Panc1 (cell line): ENCODE results near the gene SIL1. TPM values are rescaled to one million over a fixed set of nuclear protein-coding genes. Genes with fewer than 3 reads are reported as not detected.

Source experiments
- ATAC-seq: fragments of 200-7000 bp; cut with Tn5 transposase; 2 replicates; pipeline ENCODE4 v1.9.1; 2020; ENCODE audit warnings: mild to moderate bottlenecking, moderate library complexity
- BruUV-seq: library from RNA; stranded (reverse); fragments of 400-500 nt; replicated peaks from 2 replicates; lab custom pipeline; 2021; lab: Mats Ljungman, UMichigan
- CTCF ChIA-PET: fragments of 300-600 bp; sonication (Branson Sonifier 250); formaldehyde crosslinking; loops from one replicate; lab custom pipeline; 2022; ENCODE audit warnings: antibody characterized with exemption; lab: Charles Lee
- POLR2A ChIA-PET: fragments of 300-600 bp; sonication (Branson Sonifier 250); formaldehyde crosslinking; loops from one replicate; lab custom pipeline; 2022; ENCODE audit warnings: antibody characterized with exemption; lab: Charles Lee
- DNase-seq: peaks from one replicate; pipeline ENCODE4 v3.0.0-alpha.2; 2010; ENCODE audit warnings: low read depth, low spot score
- H3K27ac ChIP-seq: 2 replicates; pipeline ENCODE4 v1.5.1; 2011; ENCODE audit warnings: mild to moderate bottlenecking, low read length, inconsistent platforms
- H3K27me3 ChIP-seq: fragments of 200-500 bp; sonication (Bioruptor generic); 2 replicates; pipeline ENCODE4 v1.6.0; 2014; ENCODE audit warnings: low read length, inconsistent platforms; ENCODE audit not compliant: control insufficient read depth, insufficient read depth
- H3K36me3 ChIP-seq: fragments of 200-500 bp; sonication (Bioruptor generic); 2 replicates; pipeline ENCODE4 v1.5.1; 2014; ENCODE audit warnings: inconsistent platforms, mild to moderate bottlenecking, low read length, moderate library complexity; ENCODE audit not compliant: control insufficient read depth, insufficient read depth
- H3K4me1 ChIP-seq: 2 replicates; pipeline ENCODE4 v1.5.1; 2011; ENCODE audit warnings: inconsistent platforms, mild to moderate bottlenecking, low read length, moderate library complexity; ENCODE audit not compliant: control insufficient read depth, insufficient read depth
- H3K4me3 ChIP-seq, 2 experiments: 2 replicates each; pipeline ENCODE4 v1.5.1; 2011 to 2012; ENCODE audit warnings: low read depth in 2 of 2, low read length in 2 of 2, mild to moderate bottlenecking in 2 of 2, inconsistent platforms in 1 of 2, moderate library complexity in 1 of 2
- H3K9me3 ChIP-seq: fragments of 200-500 bp; sonication (Bioruptor generic); 2 replicates; pipeline ENCODE4 v1.5.1; 2014; ENCODE audit warnings: low read depth, mild to moderate bottlenecking, inconsistent platforms, low read length, moderate library complexity; ENCODE audit not compliant: control insufficient read depth, insufficient read depth
- CTCF ChIP-seq: fragments of 450-650 bp; IDR thresholded peaks from 2 replicates; pipeline ENCODE4 v1.5.1; 2017; ENCODE audit warnings: mild to moderate bottlenecking
- POLR2AphosphoS5 ChIP-seq: IDR thresholded peaks from 2 replicates; pipeline ENCODE4 v1.6.1; 2012; ENCODE audit warnings: mild to moderate bottlenecking, low read depth, low read length, moderate library complexity
- REST ChIP-seq, 2 experiments: IDR thresholded peaks; 2 replicates each; pipeline ENCODE4 v1.6.1; 2011 to 2012; ENCODE audit warnings: low read depth in 2 of 2, control low read depth in 1 of 2, low read length in 1 of 2, mild to moderate bottlenecking in 1 of 2, moderate library complexity in 1 of 2; ENCODE audit not compliant: insufficient read depth in 1 of 2
- SIN3A ChIP-seq: IDR thresholded peaks from 2 replicates; pipeline ENCODE4 v1.6.1; 2012; ENCODE audit warnings: low read depth, mild to moderate bottlenecking, low read length, moderate library complexity, borderline replicate concordance; ENCODE audit not compliant: insufficient read depth
- TCF7L2 ChIP-seq: IDR thresholded peaks from 2 replicates; pipeline ENCODE4 v1.6.1; 2011; ENCODE audit warnings: mild to moderate bottlenecking, low read depth, low read length, inconsistent platforms
- in situ Hi-C: cut with HindIII; loops from 2 replicates; pipeline ENCODE4 v1.10.0; 2016; ENCODE audit warnings: low sequenced_read_pairs, low pct_unique_long_range_greater_than_20kb
- intact Hi-C: fragments of 100-400 bp; cut with micrococcal nuclease; formaldehyde crosslinking; loops from one replicate; pipeline ENCODE4 v1.10.0; 2022; ENCODE audit not compliant: unreplicated experiment
- total RNA-seq: library from RNA; stranded (reverse); gene quantifications from one replicate; pipeline ENCODE4 v1.2.1, GENCODE V29; 2021; ENCODE audit not compliant: unreplicated experiment

Gene SIL1
- total RNA-seq, 1 experiment from 2014 or later: 35.4 TPM

- Histone ChIP-seq H3K27ac (no peak overlapping the region), H3K27me3 (no peaks in the 10 kb centered on the region), H3K9me3 (no peaks in the 10 kb centered on the region), H3K4me1 (no peaks in the 10 kb centered on the region), H3K4me3 (no peak overlapping the region), H3K36me3 (no peaks in the 10 kb centered on the region)
- no peak for ATAC-seq
- no TSS peak for BruUV-seq
- intact Hi-C loops (no loop called here), in situ Hi-C loops (no loop called here)
- CTCF ChIA-PET: no interaction called here
- TF ChIP-seq TCF7L2 (no peak), POLR2AphosphoS5 (no peak), REST (IDR thresholded peaks at IDR 0.05; ENCODE audit: insufficient read depth in 1 of 2, low read depth in 2 of 2, low read length in 1 of 2) (no peak), CTCF (no peak), SIN3A (no peak)
- no peak for DNase-seq
- POLR2A ChIA-PET: no interaction called here
Observed at GRCh38 chr5:138943599-138944173, 254.5 kb downstream of the SIL1 start.

- Histone ChIP-seq H3K27me3 (no peaks in the 10 kb centered on the region), H3K4me1 (no peaks in the 10 kb centered on the region), H3K4me3 (no peak overlapping the region), H3K9me3 (no peaks in the 10 kb centered on the region), H3K36me3 (no peaks in the 10 kb centered on the region), H3K27ac (no peak overlapping the region)
- ChIA-PET POLR2A (no interaction called here), CTCF (no interaction called here)
- in situ Hi-C loops: no loop called here
- intact Hi-C loops: no loop called here
- BruUV-seq: no TSS peak
- TF ChIP-seq REST (IDR thresholded peaks at IDR 0.05; ENCODE audit: insufficient read depth in 1 of 2, low read depth in 2 of 2, low read length in 1 of 2): no peak
- ATAC-seq (no peak), DNase-seq (no peak)
Observed at GRCh38 chr5:138942861-138943260, 255.3 kb downstream of the SIL1 start.
